Thyroid gland (tissue), 4 donors: ENCODE measurements around the gene LRMDA. TPM values are rescaled to one million over a fixed set of nuclear protein-coding genes. Genes with fewer than 3 reads are reported as not detected.

ENCODE experiments used
- DNase-seq, 2 donors: peaks; one replicate each; pipeline ENCODE4 v3.0.0-alpha.2; 2019
- H3K27ac ChIP-seq, 3 donors: fragments of 200-600 bp; sonication (generic); 1 replicate in 2 of 3; 2 replicates in 1 of 3; pipeline ENCODE4 v1.5.1; 2016 to 2019; ENCODE audit warnings: mild to moderate bottlenecking in 1 of 3, moderate library complexity in 1 of 3
- H3K27me3 ChIP-seq: fragments of 200-600 bp; sonication (generic); one replicate; pipeline ENCODE4 v1.5.1; 2019
- H3K36me3 ChIP-seq, 2 donors: fragments of 200-600 bp; sonication (generic); one replicate each; pipeline ENCODE4 v1.5.1; 2016 to 2019
- H3K4me1 ChIP-seq, 2 donors: fragments of 200-600 bp; sonication (generic); one replicate each; pipeline ENCODE4 v1.5.1; 2017 to 2019
- H3K4me3 ChIP-seq, 3 donors: fragments of 200-600 bp; sonication (generic); replicated peaks in 1 of 3; 1 replicate in 2 of 3; 2 replicates in 1 of 3; pipeline ENCODE4 v1.5.1; 2016; ENCODE audit warnings: mild to moderate bottlenecking in 1 of 3
- H3K9me3 ChIP-seq: fragments of 200-600 bp; sonication (generic); one replicate; pipeline ENCODE4 v1.5.1; 2017
- CTCF ChIP-seq, 6 experiments: fragments of 200-600 bp in 3 of 6; fragments of 450-650 bp in 3 of 6; sonication (generic) in 3 of 6; IDR thresholded peaks; one replicate each; pipeline ENCODE4 v1.5.1; 2016 to 2019; ENCODE audit warnings: antibody characterized with exemption in 6 of 6, mild to moderate bottlenecking in 2 of 6, inconsistent platforms in 1 of 6, moderate library complexity in 1 of 6
- POLR2A ChIP-seq, 2 donors: fragments of 450-650 bp; IDR thresholded peaks; one replicate each; pipeline ENCODE4 v1.6.1; 2017; ENCODE audit warnings: antibody characterized with exemption in 2 of 2, mild to moderate bottlenecking in 2 of 2, moderate library complexity in 1 of 2
- WGBS, 2 donors: methylation state at CpG; one replicate each; pipeline ENCODE4 v1.1.5; 2017; 5-methylcytosine and 5-hydroxymethylcytosine counted together
- intact Hi-C: fragments of 100-400 bp; cut with DNase I; formaldehyde crosslinking; loops from one replicate; pipeline ENCODE4 v1.15.1; 2023
- total RNA-seq, 4 donors: library from RNA; depleted of rRNA; stranded (reverse); fragments of >200 nt; gene quantifications; one replicate each; pipeline ENCODE4 v1.2.3, GENCODE V29; 2016

Gene LRMDA
- total RNA-seq, 4 donors from 2014 or later: 16.5 to 31.7 (median 23.2) TPM

DNA sequence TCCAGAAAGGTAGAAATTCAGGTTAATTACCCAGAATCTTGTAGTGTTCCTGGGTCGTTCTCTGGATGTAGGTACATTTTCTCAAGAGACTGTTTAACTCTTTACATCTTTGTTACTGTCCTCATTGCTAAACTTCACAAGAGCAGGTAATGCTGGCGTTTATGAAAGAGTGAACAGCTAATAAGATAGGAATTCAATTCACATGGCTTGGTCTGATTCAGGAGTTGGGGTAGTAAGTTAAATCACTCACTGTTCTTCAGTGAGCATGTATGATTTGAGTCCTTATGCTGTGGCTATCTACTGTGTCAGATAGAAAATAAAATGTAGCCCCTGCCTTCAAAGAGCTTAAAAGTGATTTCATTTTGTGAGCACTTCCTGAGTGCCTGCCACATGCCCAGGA, 480.0 kb downstream of the LRMDA start:
- TF ChIP-seq POLR2A (IDR thresholded peaks at IDR 0.05) (no peak), CTCF (IDR thresholded peaks at IDR 0.05) (no peak)
- intact Hi-C loops: loop anchor here (2.0 kb wide), 1 partner anchor 511 kb away; the partner anchor contains the start of gene ZNF503
- DNase-seq: no peak
- no peaks in the 10 kb centered on the region for H3K9me3 ChIP-seq
- no peaks in the 10 kb centered on the region for H3K27me3 ChIP-seq
- 89 to 92% methylated on average over 2 of the region's 2 CpGs for WGBS, 2 donors
- H3K4me3 ChIP-seq: no peak overlapping the region
- H3K4me1 ChIP-seq: no peaks in the 10 kb centered on the region
- H3K27ac ChIP-seq: no peak overlapping the region
- no peaks in the 10 kb centered on the region for H3K36me3 ChIP-seq

GRCh38 chr10:75916906-75917305, 485.5 kb downstream of the LRMDA start:
- Histone ChIP-seq H3K4me3 (no peak overlapping the region), H3K36me3 (no peaks in the 10 kb centered on the region), H3K27ac (no peak overlapping the region), H3K4me1 (no peaks in the 10 kb centered on the region), H3K9me3 (no peaks in the 10 kb centered on the region), H3K27me3 (no peaks in the 10 kb centered on the region)
- DNase-seq: no peak
- TF ChIP-seq POLR2A (IDR thresholded peaks at IDR 0.05): no peak
- TF ChIP-seq CTCF (IDR thresholded peaks at IDR 0.05): no peak
- intact Hi-C loops: no loop called here
- WGBS, 2 donors: 83 to 84% methylated on average over 3 of the region's 3 CpGs

DNA sequence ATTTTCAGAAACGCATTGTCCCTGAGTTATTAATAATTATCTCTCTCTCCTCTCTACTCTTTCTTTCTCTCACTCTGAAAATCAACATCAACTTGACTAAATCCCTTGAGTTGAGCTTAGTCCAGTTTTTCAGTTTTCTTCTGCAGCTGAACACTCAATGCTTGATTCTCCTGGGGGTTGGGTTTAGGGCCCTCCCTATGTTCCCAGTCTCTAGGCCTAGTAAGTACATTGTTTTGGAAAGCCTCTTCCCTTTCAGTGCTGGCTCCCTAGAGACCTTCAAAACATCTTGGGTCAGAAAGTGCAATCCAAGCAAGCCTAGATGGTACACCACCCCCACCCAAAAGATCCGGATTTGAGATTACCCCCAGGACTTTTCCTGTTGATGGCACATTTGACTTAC, 488.5 kb downstream of the LRMDA start:
- Histone ChIP-seq H3K27me3 (no peaks in the 10 kb centered on the region), H3K36me3 (no peaks in the 10 kb centered on the region), H3K27ac (no peak overlapping the region), H3K4me1 (no peaks in the 10 kb centered on the region), H3K9me3 (no peaks in the 10 kb centered on the region), H3K4me3 (no peak overlapping the region)
- intact Hi-C loops: loop anchor here (10.0 kb wide), 1 partner anchor 115 kb away; no protein-coding TSS in a partner anchor
- TF ChIP-seq CTCF (IDR thresholded peaks at IDR 0.05) (no peak), POLR2A (IDR thresholded peaks at IDR 0.05) (no peak)
- no peak for DNase-seq
- WGBS, 2 donors: 79 to 84% methylated on average over 2 of the region's 2 CpGs

DNA sequence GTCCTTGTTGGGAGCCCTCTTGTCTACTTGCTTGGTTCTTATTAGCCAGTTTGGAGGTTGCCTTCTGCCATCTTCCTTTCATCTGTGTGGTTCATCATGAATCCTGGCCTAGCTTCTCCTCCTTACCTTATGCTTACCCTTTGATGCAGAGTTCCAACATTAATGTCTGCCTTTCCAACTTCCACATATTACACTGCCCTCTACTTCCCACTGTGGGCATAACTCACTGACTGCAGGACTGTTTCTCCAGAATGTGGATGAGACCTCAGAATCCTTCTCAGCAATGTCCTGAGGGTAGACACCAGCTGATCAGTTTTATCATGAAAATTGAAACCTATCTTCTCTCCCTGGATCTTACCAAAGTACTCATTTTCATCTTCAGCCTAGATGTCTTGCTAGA, 491.0 kb downstream of the LRMDA start:
- TF ChIP-seq POLR2A (IDR thresholded peaks at IDR 0.05) (no peak), CTCF (IDR thresholded peaks at IDR 0.05) (peak in 3 of 6 experiments; percentile 17 to 34 (median 34))
- intact Hi-C loops: loop anchor here (10.0 kb wide), 1 partner anchor 112 kb away; no protein-coding TSS in a partner anchor
- H3K36me3 ChIP-seq: no peaks in the 10 kb centered on the region
- H3K4me3 ChIP-seq: no peak overlapping the region
- no peaks in the 10 kb centered on the region for H3K9me3 ChIP-seq
- no peaks in the 10 kb centered on the region for H3K27me3 ChIP-seq
- H3K4me1 ChIP-seq: no peaks in the 10 kb centered on the region
- no peak for DNase-seq
- H3K27ac ChIP-seq: no peak overlapping the region

DNA sequence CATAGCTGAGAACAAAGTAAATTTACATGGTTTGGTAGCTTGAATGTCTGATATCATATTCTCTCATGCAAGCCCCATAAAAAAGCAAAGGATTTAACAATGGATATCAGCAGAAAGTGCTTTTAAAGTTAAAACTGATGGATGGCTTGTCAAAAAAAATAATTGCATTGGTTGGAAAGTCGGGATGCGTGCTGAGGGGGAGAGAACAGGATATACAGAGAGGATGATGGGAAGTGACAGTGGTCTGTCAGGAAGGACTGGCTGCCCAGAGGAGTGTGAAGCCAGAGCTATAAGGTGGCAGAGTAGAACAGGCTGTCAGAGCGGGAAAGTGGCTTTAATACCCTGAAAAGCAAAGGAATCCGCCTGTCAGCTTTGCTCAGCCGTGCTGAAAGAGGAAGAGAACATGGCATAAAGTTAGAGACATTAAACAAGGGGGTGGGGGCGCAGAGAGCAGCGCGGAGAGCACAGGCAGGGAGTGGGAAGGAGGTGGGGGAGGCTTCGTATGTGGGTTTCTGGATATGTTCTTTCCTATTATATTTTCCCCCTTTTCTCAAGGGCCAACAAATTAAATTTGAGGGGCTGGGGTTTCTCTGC, 493.0 kb downstream of the LRMDA start:
- no peak overlapping the region for H3K27ac ChIP-seq
- 68 to 74% methylated on average over 9 of the region's 9 CpGs for WGBS, 2 donors
- H3K36me3 ChIP-seq: no peaks in the 10 kb centered on the region
- H3K4me1 ChIP-seq: no peaks in the 10 kb centered on the region
- DNase-seq: no peak
- intact Hi-C loops: loop anchor here (10.0 kb wide), 1 partner anchor 110 kb away; no protein-coding TSS in a partner anchor
- H3K27me3 ChIP-seq: no peaks in the 10 kb centered on the region
- H3K9me3 ChIP-seq: no peaks in the 10 kb centered on the region
- TF ChIP-seq POLR2A (IDR thresholded peaks at IDR 0.05): no peak
- no peak for TF ChIP-seq CTCF (IDR thresholded peaks at IDR 0.05)
- no peak overlapping the region for H3K4me3 ChIP-seq
